DND-41 (cell line): ENCODE data around the gene ADAMTS12.

Experiments used
- EZH2 ChIP-seq: IDR thresholded peaks from 3 replicates; pipeline ENCODE4 v1.6.1; 2012; ENCODE audit warnings: borderline replicate concordance, low read depth, mild to moderate bottlenecking, moderate library complexity, low read length, inconsistent platforms; ENCODE audit not compliant: severe bottlenecking
- TF ChIP-seq, protein P1 (sequence below): IDR thresholded peaks from 2 replicates; pipeline ENCODE4 v1.5.1; 2012; ENCODE audit warnings: borderline replicate concordance, low read length, moderate library complexity, mild to moderate bottlenecking; ENCODE audit not compliant: poor library complexity, severe bottlenecking; ENCODE audit errors: extremely low read depth

- TF ChIP-seq, protein P1, sequence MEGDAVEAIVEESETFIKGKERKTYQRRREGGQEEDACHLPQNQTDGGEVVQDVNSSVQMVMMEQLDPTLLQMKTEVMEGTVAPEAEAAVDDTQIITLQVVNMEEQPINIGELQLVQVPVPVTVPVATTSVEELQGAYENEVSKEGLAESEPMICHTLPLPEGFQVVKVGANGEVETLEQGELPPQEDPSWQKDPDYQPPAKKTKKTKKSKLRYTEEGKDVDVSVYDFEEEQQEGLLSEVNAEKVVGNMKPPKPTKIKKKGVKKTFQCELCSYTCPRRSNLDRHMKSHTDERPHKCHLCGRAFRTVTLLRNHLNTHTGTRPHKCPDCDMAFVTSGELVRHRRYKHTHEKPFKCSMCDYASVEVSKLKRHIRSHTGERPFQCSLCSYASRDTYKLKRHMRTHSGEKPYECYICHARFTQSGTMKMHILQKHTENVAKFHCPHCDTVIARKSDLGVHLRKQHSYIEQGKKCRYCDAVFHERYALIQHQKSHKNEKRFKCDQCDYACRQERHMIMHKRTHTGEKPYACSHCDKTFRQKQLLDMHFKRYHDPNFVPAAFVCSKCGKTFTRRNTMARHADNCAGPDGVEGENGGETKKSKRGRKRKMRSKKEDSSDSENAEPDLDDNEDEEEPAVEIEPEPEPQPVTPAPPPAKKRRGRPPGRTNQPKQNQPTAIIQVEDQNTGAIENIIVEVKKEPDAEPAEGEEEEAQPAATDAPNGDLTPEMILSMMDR: no peak
- TF ChIP-seq EZH2: no peak
Measured at GRCh38 chr5:33817301-33817700, 74.5 kb downstream of the ADAMTS12 start.
